Activated naive CD8-positive, alpha-beta T cell treated with anti-CD3 and anti-CD28 coated beads, Interleukin-2, amount 10 ng/mL, durations not matched to agents 7 days and 5 days (primary cell): Measurements from ENCODE around the gene COL11A2. TPM values are rescaled to one million over a fixed set of nuclear protein-coding genes. Genes with fewer than 3 reads are reported as not detected.

Source experiments
- ATAC-seq: fragments of 150-1000 bp; cut with Tn5 transposase; one replicate; pipeline ENCODE4 v1.10.0; 2021; ENCODE audit warnings: low read depth, moderate library complexity
- POLR2A ChIA-PET: fragments of 350-600 bp; sonication (Branson Sonifier 250); formaldehyde crosslinking; loops from one replicate; lab custom pipeline; 2021; ENCODE audit warnings: antibody characterized with exemption; lab: Charles Lee
- DNase-seq: peaks from one replicate; pipeline ENCODE4 v3.0.0; 2021
- H3K27ac Mint-ChIP-seq: one replicate; pipeline ENCODE4 v1.8.0; 2022; ENCODE audit warnings: mild to moderate bottlenecking, mixed read lengths
- H3K27me3 Mint-ChIP-seq: one replicate; pipeline ENCODE4 v1.8.0; 2022; ENCODE audit warnings: mild to moderate bottlenecking, moderate library complexity, mixed read lengths
- H3K36me3 Mint-ChIP-seq: one replicate; pipeline ENCODE4 v1.8.0; 2021; ENCODE audit warnings: mild to moderate bottlenecking, mixed read lengths
- H3K4me1 Mint-ChIP-seq: one replicate; pipeline ENCODE4 v1.8.0; 2021; ENCODE audit warnings: mixed read lengths
- H3K4me3 Mint-ChIP-seq: one replicate; pipeline ENCODE4 v1.8.0; 2022; ENCODE audit warnings: mild to moderate bottlenecking, moderate library complexity, mixed read lengths
- H3K9me3 Mint-ChIP-seq: one replicate; pipeline ENCODE4 v1.8.0; 2021; ENCODE audit warnings: mixed read lengths
- total RNA-seq, 2 experiments: library from RNA; stranded (reverse); gene quantifications; one replicate each; pipeline ENCODE4 v1.2.3, GENCODE V29; 2021

COL11A2 gene
- total RNA-seq, 2 experiments from 2014 or later: 1.00 to 1.1 TPM

GRCh38 chr6:33140556-33140955 lies 51.7 kb downstream of the COL11A2 start:
- no peak for DNase-seq
- ATAC-seq: no peak
- Mint-ChIP-seq H3K27me3 (peaks cover 36% of the 10 kb centered on the region), H3K36me3 (no peaks in the 10 kb centered on the region), H3K27ac (no peak overlapping the region), H3K4me1 (peaks cover 4% of the 10 kb centered on the region), H3K4me3 (no peak overlapping the region), H3K9me3 (no peaks in the 10 kb centered on the region)
- POLR2A ChIA-PET: no interaction called here

- Mint-ChIP-seq H3K4me3 (no peak overlapping the region), H3K36me3 (no peaks in the 10 kb centered on the region), H3K4me1 (peaks cover 4% of the 10 kb centered on the region), H3K9me3 (no peaks in the 10 kb centered on the region), H3K27me3 (peaks cover 37% of the 10 kb centered on the region), H3K27ac (no peak overlapping the region)
- POLR2A ChIA-PET: no interaction called here
- ATAC-seq (no peak), DNase-seq (no peak)
These were observed 52.6 kb downstream of the COL11A2 start for GRCh38 chr6:33139596-33140206.

- ATAC-seq (no peak), DNase-seq (no peak)
- POLR2A ChIA-PET: no interaction called here
- Mint-ChIP-seq H3K4me1 (no peaks in the 10 kb centered on the region), H3K4me3 (no peak overlapping the region), H3K9me3 (no peaks in the 10 kb centered on the region), H3K27me3 (peaks cover 35% of the 10 kb centered on the region), H3K36me3 (no peaks in the 10 kb centered on the region), H3K27ac (no peak overlapping the region)
These were observed 55.9 kb downstream of the COL11A2 start for GRCh38 chr6:33136310-33136900.

- POLR2A ChIA-PET: no interaction called here
- no peaks in the 10 kb centered on the region for H3K36me3 Mint-ChIP-seq
- no peak overlapping the region for H3K4me3 Mint-ChIP-seq
- H3K27ac Mint-ChIP-seq: no peak overlapping the region
- ATAC-seq (no peak), DNase-seq (no peak)
- H3K9me3 Mint-ChIP-seq: no peaks in the 10 kb centered on the region
- H3K4me1 Mint-ChIP-seq: peaks cover 5% of the 10 kb centered on the region
- peaks cover 27% of the 10 kb centered on the region for H3K27me3 Mint-ChIP-seq
These were observed 60.2 kb downstream of the COL11A2 start for GRCh38 chr6:33132081-33132524.

GRCh38 chr6:33128318-33128717 lies 63.9 kb downstream of the COL11A2 start:
- H3K9me3 Mint-ChIP-seq: peaks cover 2% of the 10 kb centered on the region
- peaks cover 1% of the 10 kb centered on the region for H3K36me3 Mint-ChIP-seq
- no peak overlapping the region for H3K4me3 Mint-ChIP-seq
- ATAC-seq (no peak), DNase-seq (no peak)
- no peak overlapping the region for H3K27ac Mint-ChIP-seq
- POLR2A ChIA-PET: no interaction called here
- H3K4me1 Mint-ChIP-seq: peaks cover 5% of the 10 kb centered on the region
- H3K27me3 Mint-ChIP-seq: peaks cover 24% of the 10 kb centered on the region

- POLR2A ChIA-PET: no interaction called here
- H3K4me1 Mint-ChIP-seq: peaks cover 5% of the 10 kb centered on the region
- H3K36me3 Mint-ChIP-seq: peaks cover 1% of the 10 kb centered on the region
- peaks cover 2% of the 10 kb centered on the region for H3K9me3 Mint-ChIP-seq
- ATAC-seq (no peak), DNase-seq (peak; percentile 72)
- H3K4me3 Mint-ChIP-seq: no peak overlapping the region
- H3K27me3 Mint-ChIP-seq: peaks cover 21% of the 10 kb centered on the region
- H3K27ac Mint-ChIP-seq: no peak overlapping the region
These were observed 66.1 kb downstream of the COL11A2 start for GRCh38 chr6:33126101-33126714.

- H3K36me3 Mint-ChIP-seq: peaks cover 1% of the 10 kb centered on the region
- no peak overlapping the region for H3K4me3 Mint-ChIP-seq
- POLR2A ChIA-PET: no interaction called here
- DNase-seq (no peak), ATAC-seq (no peak)
- peaks cover 2% of the 10 kb centered on the region for H3K9me3 Mint-ChIP-seq
- H3K27me3 Mint-ChIP-seq: peaks cover 22% of the 10 kb centered on the region
- H3K27ac Mint-ChIP-seq: no peak overlapping the region
- peaks cover 5% of the 10 kb centered on the region for H3K4me1 Mint-ChIP-seq
These were observed 67.3 kb downstream of the COL11A2 start for GRCh38 chr6:33124947-33125346.

- no peak for ATAC-seq
- Mint-ChIP-seq H3K4me3 (no peak overlapping the region), H3K36me3 (peaks cover 1% of the 10 kb centered on the region), H3K27me3 (peaks cover 27% of the 10 kb centered on the region), H3K27ac (no peak overlapping the region), H3K4me1 (peaks cover 5% of the 10 kb centered on the region), H3K9me3 (peaks cover 2% of the 10 kb centered on the region)
- DNase-seq: no peak
- POLR2A ChIA-PET: no interaction called here
These were observed 67.8 kb downstream of the COL11A2 start for GRCh38 chr6:33124525-33124901.

GRCh38 chr6:33123732-33124524 lies 68.3 kb downstream of the COL11A2 start:
- H3K27me3 Mint-ChIP-seq: peaks cover 31% of the 10 kb centered on the region
- ATAC-seq (no peak), DNase-seq (no peak)
- H3K4me1 Mint-ChIP-seq: peaks cover 5% of the 10 kb centered on the region
- POLR2A ChIA-PET: no interaction called here
- peaks cover 1% of the 10 kb centered on the region for H3K36me3 Mint-ChIP-seq
- peaks cover 2% of the 10 kb centered on the region for H3K9me3 Mint-ChIP-seq
- H3K4me3 Mint-ChIP-seq: no peak overlapping the region
- H3K27ac Mint-ChIP-seq: no peak overlapping the region

GRCh38 chr6:33123181-33123580 lies 69.1 kb downstream of the COL11A2 start:
- peaks cover 2% of the 10 kb centered on the region for H3K9me3 Mint-ChIP-seq
- DNase-seq: no peak
- H3K4me1 Mint-ChIP-seq: peaks cover 2% of the 10 kb centered on the region
- no peak for ATAC-seq
- H3K27me3 Mint-ChIP-seq: peaks cover 32% of the 10 kb centered on the region
- H3K27ac Mint-ChIP-seq: no peak overlapping the region
- peaks cover 1% of the 10 kb centered on the region for H3K36me3 Mint-ChIP-seq
- H3K4me3 Mint-ChIP-seq: no peak overlapping the region
- POLR2A ChIA-PET: no interaction called here

- POLR2A ChIA-PET: no interaction called here
- Mint-ChIP-seq H3K36me3 (peaks cover 1% of the 10 kb centered on the region), H3K27me3 (peaks cover 50% of the 10 kb centered on the region)
These were observed 72.3 kb downstream of the COL11A2 start for GRCh38 chr6:33120001-33120400.

GRCh38 chr6:33118525-33119123 lies 73.6 kb downstream of the COL11A2 start:
- DNase-seq (no peak), ATAC-seq (no peak)
- Mint-ChIP-seq H3K4me3 (no peak overlapping the region), H3K27me3 (peaks cover 64% of the 10 kb centered on the region), H3K36me3 (no peaks in the 10 kb centered on the region), H3K4me1 (peaks cover 18% of the 10 kb centered on the region), H3K27ac (no peak overlapping the region), H3K9me3 (no peaks in the 10 kb centered on the region)
- POLR2A ChIA-PET: no interaction called here

More at GRCh38 chr6:33120001-33120400, 72.3 kb downstream of the COL11A2 start:
- no peak overlapping the region for H3K4me3 Mint-ChIP-seq
- ATAC-seq (no peak), DNase-seq (no peak)
- peaks cover 2% of the 10 kb centered on the region for H3K9me3 Mint-ChIP-seq
- no peak overlapping the region for H3K27ac Mint-ChIP-seq
- H3K4me1 Mint-ChIP-seq: peaks cover 13% of the 10 kb centered on the region

GRCh38 chr6:33117811-33118277 lies 74.4 kb downstream of the COL11A2 start:
- POLR2A ChIA-PET: no interaction called here
- H3K27ac Mint-ChIP-seq: no peak overlapping the region
- H3K4me1 Mint-ChIP-seq: peaks cover 19% of the 10 kb centered on the region
- no peak overlapping the region for H3K4me3 Mint-ChIP-seq
- no peaks in the 10 kb centered on the region for H3K36me3 Mint-ChIP-seq
- DNase-seq: no peak
- no peaks in the 10 kb centered on the region for H3K9me3 Mint-ChIP-seq
- H3K27me3 Mint-ChIP-seq: peaks cover 65% of the 10 kb centered on the region
- ATAC-seq: no peak
